ENCODE results near the gene CACNG6.

- TF ChIP-seq CTCF (IDR thresholded peaks at IDR 0.05; ENCODE audit: low read length): no peak
- no peak for TF ChIP-seq EZH2 (IDR thresholded peaks at IDR 0.05; ENCODE audit: borderline replicate concordance, low read length)
Observed at GRCh38 chr19:53951436-53951835, 40.0 kb upstream of the CACNG6 start.

Data from OCI-LY1 (cell line).